ENCODE measurements around the gene RNF157. TPM values are rescaled to one million over a fixed set of nuclear protein-coding genes. Genes with fewer than 3 reads are reported as not detected.

RNF157 gene
- total RNA-seq, 1 experiment from 2014 or later, result 29.3 TPM

GRCh38 chr17:76198702-76199101, 41.6 kb downstream of the RNF157 start:
- no peaks in the 10 kb centered on the region for H3K9me3 ChIP-seq
- ChIA-PET POLR2A (interaction anchor here (0.6 kb wide), 1 partner anchor 68 kb away, joined by 6 read pairs; no protein-coding TSS in a partner anchor), CTCF (no interaction called here)
- H3K36me3 ChIP-seq (ENCODE audit: control insufficient read depth, insufficient read depth, low read length), result no peaks in the 10 kb centered on the region
- TF ChIP-seq CTCF (IDR thresholded peaks at IDR 0.05; ENCODE audit: insufficient read depth in 1 of 2, low read depth in 1 of 2, low read length in 1 of 2, severe bottlenecking in 1 of 2, unreplicated experiment in 1 of 2), result no peak
- H3K27ac Mint-ChIP-seq (ENCODE audit: unreplicated experiment), result no peak overlapping the region
- no peaks in the 10 kb centered on the region for H3K4me1 ChIP-seq
- intact Hi-C loops (cut with micrococcal nuclease; ENCODE audit: unreplicated experiment), result no loop called here
- no peak for DNase-seq
- no peaks in the 10 kb centered on the region for H3K27me3 ChIP-seq (replicated peaks; ENCODE audit: control insufficient read depth, insufficient read depth, low read length)
- peaks cover under 1% of the 10 kb centered on the region for H3K4me1 Mint-ChIP-seq (ENCODE audit: low read depth, unreplicated experiment)
- no peak overlapping the region for H3K4me3 ChIP-seq (ENCODE audit: low read depth, low read length)
- no peaks in the 10 kb centered on the region for H3K27me3 Mint-ChIP-seq (ENCODE audit: insufficient read depth, unreplicated experiment)
- H3K36me3 Mint-ChIP-seq (ENCODE audit: insufficient read depth, unreplicated experiment), result no peaks in the 10 kb centered on the region
- H3K9me3 Mint-ChIP-seq (ENCODE audit: unreplicated experiment), result no peaks in the 10 kb centered on the region
- no TSS peak for BruUV-seq (replicated peaks)
- no peak overlapping the region for H3K4me3 Mint-ChIP-seq (ENCODE audit: unreplicated experiment)

GRCh38 chr17:76197911-76198310, 42.4 kb downstream of the RNF157 start:
- Histone ChIP-seq H3K4me1 (no peaks in the 10 kb centered on the region), H3K4me3 (ENCODE audit: low read depth, low read length) (no peak overlapping the region), H3K36me3 (ENCODE audit: control insufficient read depth, insufficient read depth, low read length) (no peaks in the 10 kb centered on the region), H3K9me3 (no peaks in the 10 kb centered on the region), H3K27me3 (replicated peaks; ENCODE audit: control insufficient read depth, insufficient read depth, low read length) (no peaks in the 10 kb centered on the region)
- no TSS peak for BruUV-seq (replicated peaks)
- Mint-ChIP-seq H3K4me3 (ENCODE audit: unreplicated experiment) (no peak overlapping the region), H3K9me3 (ENCODE audit: unreplicated experiment) (no peaks in the 10 kb centered on the region), H3K4me1 (ENCODE audit: low read depth, unreplicated experiment) (no peaks in the 10 kb centered on the region), H3K27ac (ENCODE audit: unreplicated experiment) (no peak overlapping the region), H3K27me3 (ENCODE audit: insufficient read depth, unreplicated experiment) (no peaks in the 10 kb centered on the region), H3K36me3 (ENCODE audit: insufficient read depth, unreplicated experiment) (no peaks in the 10 kb centered on the region)
- intact Hi-C loops (cut with micrococcal nuclease; ENCODE audit: unreplicated experiment), result no loop called here
- TF ChIP-seq CTCF (IDR thresholded peaks at IDR 0.05; ENCODE audit: insufficient read depth in 1 of 2, low read depth in 1 of 2, low read length in 1 of 2, severe bottlenecking in 1 of 2, unreplicated experiment in 1 of 2), result no peak
- ChIA-PET POLR2A (no interaction called here), CTCF (no interaction called here)
- DNase-seq, result no peak

- no TSS peak for BruUV-seq (replicated peaks)
- Histone ChIP-seq H3K4me1 (no peaks in the 10 kb centered on the region), H3K4me3 (ENCODE audit: low read depth, low read length) (no peak overlapping the region), H3K9me3 (no peaks in the 10 kb centered on the region), H3K36me3 (ENCODE audit: control insufficient read depth, insufficient read depth, low read length) (no peaks in the 10 kb centered on the region), H3K27me3 (replicated peaks; ENCODE audit: control insufficient read depth, insufficient read depth, low read length) (no peaks in the 10 kb centered on the region)
- H3K4me3 Mint-ChIP-seq (ENCODE audit: unreplicated experiment), result no peak overlapping the region
- no peak overlapping the region for H3K27ac Mint-ChIP-seq (ENCODE audit: unreplicated experiment)
- H3K27me3 Mint-ChIP-seq (ENCODE audit: insufficient read depth, unreplicated experiment), result no peaks in the 10 kb centered on the region
- no peaks in the 10 kb centered on the region for H3K4me1 Mint-ChIP-seq (ENCODE audit: low read depth, unreplicated experiment)
- no peaks in the 10 kb centered on the region for H3K36me3 Mint-ChIP-seq (ENCODE audit: insufficient read depth, unreplicated experiment)
- intact Hi-C loops (cut with micrococcal nuclease; ENCODE audit: unreplicated experiment), result no loop called here
- ChIA-PET CTCF (no interaction called here), POLR2A (no interaction called here)
- no peaks in the 10 kb centered on the region for H3K9me3 Mint-ChIP-seq (ENCODE audit: unreplicated experiment)
- TF ChIP-seq CTCF (IDR thresholded peaks at IDR 0.05; ENCODE audit: insufficient read depth in 1 of 2, low read depth in 1 of 2, low read length in 1 of 2, severe bottlenecking in 1 of 2, unreplicated experiment in 1 of 2), result no peak
- no peak for DNase-seq
Observed at GRCh38 chr17:76196675-76197074, 43.6 kb downstream of the RNF157 start.

All from Caco-2 (cell line).